SU-DHL-6 (cell line): Measurements from ENCODE around the gene ANXA3.

Experiments used
- H2AFZ ChIP-seq: fragments of 200-600 bp; sonication (generic); 2 replicates; pipeline ENCODE4 v1.6.1; 2014; ENCODE audit warnings: low read depth, mild to moderate bottlenecking, moderate library complexity, mixed read lengths, antibody characterized with exemption, low read length; ENCODE audit not compliant: severe bottlenecking
- H3F3A ChIP-seq: fragments of 200-600 bp; shearing (Covaris generic); 2 replicates; pipeline ENCODE4 v1.6.0; 2016; ENCODE audit warnings: antibody characterized with exemption, mild to moderate bottlenecking; ENCODE audit not compliant: insufficient read depth
- H3K27ac ChIP-seq: fragments of 200-600 bp; sonication (generic); 2 replicates; pipeline ENCODE4 v1.5.1; 2016; ENCODE audit warnings: low read depth, mild to moderate bottlenecking, low read length, moderate library complexity, mixed read lengths
- H3K27me3 ChIP-seq: fragments of 200-600 bp; sonication (generic), shearing (Covaris generic); 2 replicates; pipeline ENCODE4 v1.6.0; 2014; ENCODE audit warnings: mild to moderate bottlenecking, low read length
- H3K36me3 ChIP-seq: fragments of 200-600 bp; sonication (generic); 2 replicates; pipeline ENCODE4 v1.6.1; 2014; ENCODE audit warnings: mild to moderate bottlenecking, low read length, mixed read lengths
- H3K4me2 ChIP-seq: fragments of 300-600, 200-600 bp; shearing (Covaris generic), sonication (generic); 2 replicates; pipeline ENCODE4 v1.6.0; 2014; ENCODE audit warnings: low read length, low read depth, mild to moderate bottlenecking; ENCODE audit not compliant: poor library complexity, severe bottlenecking
- H3K4me3 ChIP-seq: fragments of 200-600 bp; sonication (generic); 2 replicates; pipeline ENCODE4 v1.5.1; 2014; ENCODE audit warnings: antibody characterized with exemption, low read length, mild to moderate bottlenecking, mixed read lengths; ENCODE audit not compliant: insufficient read depth, poor library complexity, severe bottlenecking
- H3K79me2 ChIP-seq: fragments of 200-600 bp; sonication (generic); 2 replicates; pipeline ENCODE4 v1.6.1; 2014; ENCODE audit warnings: mild to moderate bottlenecking, low read length, moderate library complexity; ENCODE audit not compliant: insufficient read depth
- H3K9ac ChIP-seq: fragments of 200-600 bp; sonication (generic); 2 replicates; pipeline ENCODE4 v1.7.0; 2014; ENCODE audit warnings: mild to moderate bottlenecking, low read length
- H3K9me2 ChIP-seq: fragments of 200-600 bp; sonication (generic); replicated peaks from 2 replicates; pipeline ENCODE4 v1.6.1; 2014; ENCODE audit warnings: low read length; ENCODE audit not compliant: insufficient read depth
- H3K9me3 ChIP-seq: fragments of 200-600 bp; sonication (generic); 2 replicates; pipeline ENCODE4 v1.6.1; 2014; ENCODE audit warnings: low read length, mixed read lengths; ENCODE audit not compliant: insufficient read depth
- H4K20me1 ChIP-seq: fragments of 200-600 bp; sonication (generic); 2 replicates; pipeline ENCODE4 v1.6.1; 2014; ENCODE audit warnings: low read depth, mild to moderate bottlenecking, antibody characterized with exemption, low read length, moderate library complexity, mixed read lengths
- CTCF ChIP-seq: fragments of 200-600 bp; sonication (generic); IDR thresholded peaks from one replicate; pipeline ENCODE4 v1.5.1; 2017; ENCODE audit warnings: antibody characterized with exemption, mild to moderate bottlenecking, low read length, moderate library complexity; ENCODE audit not compliant: insufficient read depth, poor library complexity, severe bottlenecking
- EZH2phosphoT487 ChIP-seq: fragments of 200-600 bp; sonication (generic), shearing (Covaris generic); conservative IDR thresholded peaks from 2 replicates; pipeline ENCODE4 v1.6.1; 2018; ENCODE audit warnings: mild to moderate bottlenecking, antibody characterized with exemption, low read length, moderate library complexity, mixed read lengths

Gene ANXA3

GRCh38 chr4:78527103-78527502 is 24.5 kb upstream of the ANXA3 start:
- no peaks in the 10 kb centered on the region for H3K36me3 ChIP-seq
- no peak overlapping the region for H3K9ac ChIP-seq
- TF ChIP-seq EZH2phosphoT487 (no peak), CTCF (no peak)

GRCh38 chr4:78527555-78527954 is 24.0 kb upstream of the ANXA3 start:
- no peaks in the 10 kb centered on the region for H4K20me1 ChIP-seq
- no peaks in the 10 kb centered on the region for H3K36me3 ChIP-seq
- H3K9me3 ChIP-seq: no peaks in the 10 kb centered on the region
- no peaks in the 10 kb centered on the region for H3K79me2 ChIP-seq
- no peak overlapping the region for H2AFZ ChIP-seq
- TF ChIP-seq EZH2phosphoT487 (no peak), CTCF (no peak)
- no peak overlapping the region for H3K9ac ChIP-seq
- no peak overlapping the region for H3K27ac ChIP-seq
- H3K4me2 ChIP-seq: no peak overlapping the region
- no peaks in the 10 kb centered on the region for H3K9me2 ChIP-seq
- no peaks in the 10 kb centered on the region for H3F3A ChIP-seq
- no peak overlapping the region for H3K4me3 ChIP-seq
- H3K27me3 ChIP-seq: no peaks in the 10 kb centered on the region

More at GRCh38 chr4:78527103-78527502, 24.5 kb upstream of the ANXA3 start:
- Histone ChIP-seq H4K20me1 (no peaks in the 10 kb centered on the region), H3K79me2 (no peaks in the 10 kb centered on the region), H2AFZ (no peak overlapping the region), H3K9me2 (no peaks in the 10 kb centered on the region), H3K4me3 (no peak overlapping the region), H3K9me3 (no peaks in the 10 kb centered on the region), H3K27me3 (no peaks in the 10 kb centered on the region), H3K27ac (no peak overlapping the region), H3F3A (no peaks in the 10 kb centered on the region), H3K4me2 (no peak overlapping the region)

- Histone ChIP-seq H3K4me3 (no peak overlapping the region), H3F3A (no peaks in the 10 kb centered on the region), H3K9ac (no peak overlapping the region), H3K4me2 (no peak overlapping the region), H3K27me3 (no peaks in the 10 kb centered on the region), H4K20me1 (no peaks in the 10 kb centered on the region), H3K79me2 (no peaks in the 10 kb centered on the region), H3K36me3 (no peaks in the 10 kb centered on the region), H3K27ac (no peak overlapping the region), H3K9me2 (no peaks in the 10 kb centered on the region), H2AFZ (no peak overlapping the region), H3K9me3 (no peaks in the 10 kb centered on the region)
- TF ChIP-seq CTCF: no peak
- no peak for TF ChIP-seq EZH2phosphoT487
Observed at GRCh38 chr4:78528327-78528726, 23.2 kb upstream of the ANXA3 start.
